H1 (cell line): ENCODE data around the gene SYCE3. TPM values are rescaled to one million over a fixed set of nuclear protein-coding genes. Genes with fewer than 3 reads are reported as not detected.

Source experiments
- BRCA1 ChIP-seq: IDR thresholded peaks from 2 replicates; pipeline ENCODE4 v1.6.1; 2012; ENCODE audit warnings: low read depth, low read length, improper control_type of control experiment
- CHD7 ChIP-seq: fragments of 300-600 bp; sonication (generic); IDR thresholded peaks from 2 replicates; pipeline ENCODE4 v1.7.1; 2012; ENCODE audit warnings: low read length, moderate library complexity, mild to moderate bottlenecking, inconsistent platforms; ENCODE audit not compliant: insufficient replicate concordance
- CREB1 ChIP-seq: IDR thresholded peaks from 2 replicates; pipeline ENCODE4 v1.6.1; 2012; ENCODE audit warnings: inconsistent platforms
- EP300 ChIP-seq, 2 experiments: IDR thresholded peaks; 1 replicate in 1 of 2; 2 replicates in 1 of 2; pipeline ENCODE4 v1.6.1; 2011 to 2012; ENCODE audit warnings: low read depth in 2 of 2, low read length in 2 of 2, mild to moderate bottlenecking in 2 of 2, borderline replicate concordance in 1 of 2, inconsistent platforms in 1 of 2, moderate library complexity in 1 of 2
- HDAC2 ChIP-seq, 2 experiments: fragments of 300-600 bp in 1 of 2; sonication (generic) in 1 of 2; IDR thresholded peaks; 2 replicates each; pipeline ENCODE4 v1.6.1; 2011 to 2012; ENCODE audit warnings: low read depth in 2 of 2, low read length in 2 of 2, mild to moderate bottlenecking in 2 of 2, moderate library complexity in 2 of 2, borderline replicate concordance in 1 of 2, inconsistent platforms in 1 of 2
- KDM4A ChIP-seq: IDR thresholded peaks from one replicate; pipeline ENCODE4 v1.7.1; 2012; ENCODE audit warnings: low read depth, mild to moderate bottlenecking, moderate library complexity, low read length, inconsistent platforms; ENCODE audit not compliant: severe bottlenecking
- KDM5A ChIP-seq: fragments of 200-600 bp; IDR thresholded peaks from 2 replicates; pipeline ENCODE4 v1.7.1; 2012; ENCODE audit warnings: mild to moderate bottlenecking, low read length, inconsistent platforms, mixed read lengths
- SIRT6 ChIP-seq: IDR thresholded peaks from one replicate; pipeline ENCODE4 v1.7.1; 2012; ENCODE audit warnings: low read length, inconsistent platforms
- polyA plus RNA-seq, 7 experiments: library from polyadenylated mRNA; depleted of rRNA in 3 of 7; stranded (reverse) in 5 of 7; unstranded in 2 of 7; fragments of >200 nt in 5 of 7; fragments of 200-250 nt in 2 of 7; gene quantifications; 1 replicate in 5 of 7; 2 replicates in 1 of 7; 4 replicates in 1 of 7; pipeline versions ENCODE4 v1.2.1 to v1.2.3, GENCODE V29; 2011 to 2013; ENCODE audit warnings: missing spikeins in 2 of 7, mixed read lengths in 2 of 7
- total RNA-seq: library from RNA; stranded (reverse); fragmentation: NEBNext Ultra II Directional; extraction: Animal tissue kit (Norgen Biotek cat#: 25700); gene quantifications from 2 replicates; pipeline ENCODE4 v1.2.1, GENCODE V29; 2021

SYCE3 gene
- total and polyA plus RNA-seq, 2 of the 8 experiments (the other 6 are each of a cell fraction or from before 2014, with no cell fraction given) = 1.9 TPM; not detected in 1

GRCh38 chr22:50567721-50568252 lies 5.1 kb upstream of the SYCE3 start (continued):
- TF ChIP-seq CHD7 (no peak), CREB1 (no peak), KDM4A (no peak), KDM5A (no peak), EP300 (IDR thresholded peaks at IDR 0.05; ENCODE audit: borderline replicate concordance in 1 of 2, low read depth in 2 of 2, low read length in 2 of 2) (no peak), SIRT6 (no peak), HDAC2 (IDR thresholded peaks at IDR 0.05; ENCODE audit: borderline replicate concordance in 1 of 2, low read depth in 2 of 2, low read length in 2 of 2) (no peak), BRCA1 (no peak)
- TF ChIP-seq, all 59 proteins: peak for 0
